ENCODE results near the gene PLEKHA8.
"Not testable (repeated sequence)": the region's sequence is repeated elsewhere in the genome, so short reads cannot be mapped to it uniquely, and the experiment has no call there.

PLEKHA8 gene

DNA sequence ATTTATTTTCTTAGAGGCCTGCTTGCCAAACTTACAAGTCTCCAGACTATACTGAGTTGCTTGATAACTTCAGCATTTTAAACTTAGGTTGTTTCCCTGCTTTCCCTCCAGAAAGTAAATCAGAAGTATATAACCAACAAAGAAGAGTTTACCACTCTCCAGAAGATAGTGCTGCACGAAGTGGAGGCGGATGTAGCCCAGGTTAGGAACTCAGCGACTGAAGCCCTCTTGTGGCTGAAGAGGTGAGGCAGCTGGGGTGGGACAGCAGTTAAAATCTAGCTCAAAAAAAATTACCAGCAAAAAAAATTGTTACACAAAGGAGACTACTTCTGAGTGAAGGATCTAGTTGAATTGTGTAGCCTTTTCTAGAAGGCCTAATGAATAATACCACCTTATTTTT lies 33.6 kb downstream of the PLEKHA8 start:
- not testable (repeated sequence) for H3K9ac ChIP-seq (ENCODE audit: low read length); H3K9me3 ChIP-seq (replicated peaks; ENCODE audit: insufficient read depth, low read length); H3K79me2 ChIP-seq (ENCODE audit: low read length); H3K27ac ChIP-seq (ENCODE audit: low read length); H4K20me1 ChIP-seq (ENCODE audit: insufficient read depth, low read length); H3K4me3 ChIP-seq (ENCODE audit: low read length); H3F3A ChIP-seq (ENCODE audit: insufficient read depth, low read length); H3K36me3 ChIP-seq (replicated peaks; ENCODE audit: insufficient read depth, low read length); H3K9me2 ChIP-seq (replicated peaks; ENCODE audit: insufficient read depth, low read length); H2AFZ ChIP-seq (ENCODE audit: low read length); H3K27me3 ChIP-seq (replicated peaks; ENCODE audit: insufficient read depth, low read length); H3K4me1 ChIP-seq (ENCODE audit: low read length)
- H3K4me2 ChIP-seq (ENCODE audit: low read depth, low read length), result peak overlapping the region; percentile 26; the same call in 1 of the 2 replicates
- peak; percentile 62 for TF ChIP-seq CTCF (IDR thresholded peaks at IDR 0.05; ENCODE audit: low read length)
- DNase-seq, result peak; percentile 43

DNA sequence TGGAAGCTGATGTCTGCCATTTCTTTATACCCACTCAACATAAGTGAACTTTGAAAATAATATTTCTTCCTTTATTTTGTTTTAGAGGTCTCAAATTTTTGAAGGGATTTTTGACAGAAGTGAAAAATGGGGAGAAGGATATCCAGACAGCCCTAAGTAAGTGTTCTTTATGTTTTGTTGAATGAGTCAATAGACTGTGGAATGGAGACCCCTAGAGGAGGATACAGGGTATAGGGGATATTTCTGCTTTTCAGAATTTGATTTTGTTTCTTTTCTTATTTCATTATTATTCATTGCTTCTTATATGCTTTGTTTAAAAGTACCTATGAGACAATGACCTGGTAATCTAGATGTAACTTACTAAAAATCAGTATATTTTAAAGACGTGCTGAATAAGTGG lies 34.4 kb downstream of the PLEKHA8 start:
- Histone ChIP-seq H3K9me3 (replicated peaks; ENCODE audit: insufficient read depth, low read length) (no peaks in the 10 kb centered on the region), H3K4me3 (ENCODE audit: low read length) (no peak overlapping the region), H3K4me1 (ENCODE audit: low read length) (0 out of 2 replicates have a peak, but pooled peaks cover 5% of the 10 kb centered on the region), H3K9ac (ENCODE audit: low read length) (no peak overlapping the region), H2AFZ (ENCODE audit: low read length) (no peak overlapping the region), H3K4me2 (ENCODE audit: low read depth, low read length) (no peak overlapping the region), H4K20me1 (ENCODE audit: insufficient read depth, low read length) (no peaks in the 10 kb centered on the region), H3K27me3 (replicated peaks; ENCODE audit: insufficient read depth, low read length) (no peaks in the 10 kb centered on the region), H3K27ac (ENCODE audit: low read length) (no peak overlapping the region), H3K9me2 (replicated peaks; ENCODE audit: insufficient read depth, low read length) (no peaks in the 10 kb centered on the region), H3F3A (ENCODE audit: insufficient read depth, low read length) (no peaks in the 10 kb centered on the region; the same call in 1 of the 2 replicates), H3K36me3 (replicated peaks; ENCODE audit: insufficient read depth, low read length) (no peaks in the 10 kb centered on the region), H3K79me2 (ENCODE audit: low read length) (no peaks in the 10 kb centered on the region)
- TF ChIP-seq EZH2phosphoT487 (IDR thresholded peaks at IDR 0.05; ENCODE audit: low read length), result no peak
- peak; percentile 62 for TF ChIP-seq CTCF (IDR thresholded peaks at IDR 0.05; ENCODE audit: low read length)
- DNase-seq, result peak; percentile 30

DNA sequence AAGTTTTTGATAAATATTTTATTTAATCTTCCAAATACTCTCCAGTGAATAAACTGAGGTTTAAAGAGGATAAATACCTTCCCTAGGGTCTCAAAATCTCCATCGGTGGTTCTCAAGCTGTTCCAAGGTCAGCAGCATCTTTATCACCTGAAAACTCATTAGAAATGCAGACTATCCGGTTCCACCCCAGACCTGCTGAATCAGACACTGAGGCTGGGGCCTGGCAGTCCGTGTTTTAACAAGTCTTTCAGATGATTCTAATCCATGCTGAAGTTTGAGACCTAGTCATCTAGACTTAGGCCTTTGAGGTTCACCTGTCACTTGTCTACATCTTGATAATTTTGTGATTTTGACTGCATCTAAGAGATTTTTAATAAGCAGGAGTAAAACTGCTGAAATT lies 37.5 kb downstream of the PLEKHA8 start:
- TF ChIP-seq CTCF (IDR thresholded peaks at IDR 0.05; ENCODE audit: low read length), result no peak
- TF ChIP-seq EZH2 (optimal IDR thresholded peaks at IDR 0.05; ENCODE audit: low read depth, low read length), result no peak
- TF ChIP-seq EZH2phosphoT487 (IDR thresholded peaks at IDR 0.05; ENCODE audit: low read length), result no peak
- H3K9me2 ChIP-seq (replicated peaks; ENCODE audit: insufficient read depth, low read length), result no peaks in the 10 kb centered on the region
- no peak for DNase-seq
- no peak overlapping the region for H3K9ac ChIP-seq (ENCODE audit: low read length)
- H3F3A ChIP-seq (ENCODE audit: insufficient read depth, low read length), result no peaks in the 10 kb centered on the region
- 0 out of 2 replicates have a peak, but pooled peaks cover 5% of the 10 kb centered on the region for H3K4me1 ChIP-seq (ENCODE audit: low read length)
- H3K27me3 ChIP-seq (replicated peaks; ENCODE audit: insufficient read depth, low read length), result no peaks in the 10 kb centered on the region
- no peak overlapping the region for H3K4me2 ChIP-seq (ENCODE audit: low read depth, low read length)
- H3K27ac ChIP-seq (ENCODE audit: low read length), result no peak overlapping the region
- H4K20me1 ChIP-seq (ENCODE audit: insufficient read depth, low read length), result no peaks in the 10 kb centered on the region
- no peaks in the 10 kb centered on the region for H3K9me3 ChIP-seq (replicated peaks; ENCODE audit: insufficient read depth, low read length)
- no peak overlapping the region for H3K4me3 ChIP-seq (ENCODE audit: low read length)
- no peaks in the 10 kb centered on the region for H3K79me2 ChIP-seq (ENCODE audit: low read length)
- no peak overlapping the region for H2AFZ ChIP-seq (ENCODE audit: low read length)
- no peaks in the 10 kb centered on the region for H3K36me3 ChIP-seq (replicated peaks; ENCODE audit: insufficient read depth, low read length)

- Histone ChIP-seq H3F3A (ENCODE audit: insufficient read depth, low read length) (no peaks in the 10 kb centered on the region), H3K27me3 (replicated peaks; ENCODE audit: insufficient read depth, low read length) (no peaks in the 10 kb centered on the region), H3K27ac (ENCODE audit: low read length) (no peak overlapping the region), H3K9me3 (replicated peaks; ENCODE audit: insufficient read depth, low read length) (no peaks in the 10 kb centered on the region), H3K9me2 (replicated peaks; ENCODE audit: insufficient read depth, low read length) (no peaks in the 10 kb centered on the region), H3K79me2 (ENCODE audit: low read length) (no peaks in the 10 kb centered on the region), H3K4me3 (ENCODE audit: low read length) (no peak overlapping the region), H3K4me2 (ENCODE audit: low read depth, low read length) (no peak overlapping the region), H2AFZ (ENCODE audit: low read length) (no peak overlapping the region), H3K4me1 (ENCODE audit: low read length) (no peaks in the 10 kb centered on the region), H4K20me1 (ENCODE audit: insufficient read depth, low read length) (no peaks in the 10 kb centered on the region), H3K9ac (ENCODE audit: low read length) (no peak overlapping the region), H3K36me3 (replicated peaks; ENCODE audit: insufficient read depth, low read length) (no peaks in the 10 kb centered on the region)
- no peak for DNase-seq
- TF ChIP-seq CTCF (IDR thresholded peaks at IDR 0.05; ENCODE audit: low read length), result no peak
- TF ChIP-seq EZH2phosphoT487 (IDR thresholded peaks at IDR 0.05; ENCODE audit: low read length), result no peak
- no peak for TF ChIP-seq EZH2 (optimal IDR thresholded peaks at IDR 0.05; ENCODE audit: low read depth, low read length)
These were observed 38.5 kb downstream of the PLEKHA8 start for GRCh38 chr7:30066687-30067086.
